ENCODE results near the gene TRIM8.

TRIM8 gene

GRCh38 chr10:102627291-102627735 lies 17.0 kb upstream of the TRIM8 start:
- TF ChIP-seq, protein P1, sequence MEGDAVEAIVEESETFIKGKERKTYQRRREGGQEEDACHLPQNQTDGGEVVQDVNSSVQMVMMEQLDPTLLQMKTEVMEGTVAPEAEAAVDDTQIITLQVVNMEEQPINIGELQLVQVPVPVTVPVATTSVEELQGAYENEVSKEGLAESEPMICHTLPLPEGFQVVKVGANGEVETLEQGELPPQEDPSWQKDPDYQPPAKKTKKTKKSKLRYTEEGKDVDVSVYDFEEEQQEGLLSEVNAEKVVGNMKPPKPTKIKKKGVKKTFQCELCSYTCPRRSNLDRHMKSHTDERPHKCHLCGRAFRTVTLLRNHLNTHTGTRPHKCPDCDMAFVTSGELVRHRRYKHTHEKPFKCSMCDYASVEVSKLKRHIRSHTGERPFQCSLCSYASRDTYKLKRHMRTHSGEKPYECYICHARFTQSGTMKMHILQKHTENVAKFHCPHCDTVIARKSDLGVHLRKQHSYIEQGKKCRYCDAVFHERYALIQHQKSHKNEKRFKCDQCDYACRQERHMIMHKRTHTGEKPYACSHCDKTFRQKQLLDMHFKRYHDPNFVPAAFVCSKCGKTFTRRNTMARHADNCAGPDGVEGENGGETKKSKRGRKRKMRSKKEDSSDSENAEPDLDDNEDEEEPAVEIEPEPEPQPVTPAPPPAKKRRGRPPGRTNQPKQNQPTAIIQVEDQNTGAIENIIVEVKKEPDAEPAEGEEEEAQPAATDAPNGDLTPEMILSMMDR (IDR thresholded peaks at IDR 0.05; ENCODE audit: low read depth, low read length, missing control alignments), result no peak
- H3K4me3 ChIP-seq (ENCODE audit: low read depth, low read length), result no peak overlapping the region
- DNase-seq (ENCODE audit: low read depth), result no peak

DNA sequence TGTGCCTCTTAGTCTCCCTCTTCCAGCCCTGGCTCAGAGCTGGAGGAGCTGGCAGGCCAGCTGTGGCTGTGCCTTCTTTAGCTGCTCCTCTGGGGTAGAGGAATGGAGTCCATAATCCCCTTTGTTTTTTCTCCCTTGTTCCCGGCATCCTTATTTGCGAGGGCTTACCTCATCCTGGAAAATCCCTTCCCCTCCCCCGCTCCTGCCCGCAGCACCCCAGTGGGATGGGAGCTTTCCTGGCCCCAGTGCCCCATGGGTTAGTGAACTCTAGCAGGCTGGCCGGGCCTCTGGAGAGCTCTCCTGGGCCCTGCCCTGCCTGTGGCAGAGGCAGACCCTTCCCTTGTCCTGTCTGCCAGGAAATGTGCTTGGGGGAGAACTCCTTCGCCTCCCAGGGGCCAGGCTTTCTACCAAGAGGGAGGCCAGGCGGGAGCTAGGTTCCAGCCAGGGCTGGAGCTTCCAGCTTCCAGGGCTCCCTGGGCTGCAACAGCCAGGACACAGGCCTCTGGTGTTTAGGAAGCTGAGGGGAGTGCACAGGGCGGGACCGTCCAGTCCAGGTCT lies 16.5 kb upstream of the TRIM8 start:
- TF ChIP-seq, protein P1 (IDR thresholded peaks at IDR 0.05; ENCODE audit: low read depth, low read length, missing control alignments), result no peak
- H3K4me3 ChIP-seq (ENCODE audit: low read depth, low read length), result no peak overlapping the region
- DNase-seq (ENCODE audit: low read depth), result no peak

GRCh38 chr10:102628451-102628911 lies 15.8 kb upstream of the TRIM8 start:
- TF ChIP-seq, protein P1 (IDR thresholded peaks at IDR 0.05; ENCODE audit: low read depth, low read length, missing control alignments), result no peak
- DNase-seq (ENCODE audit: low read depth), result no peak
- H3K4me3 ChIP-seq (ENCODE audit: low read depth, low read length), result no peak overlapping the region

DNA sequence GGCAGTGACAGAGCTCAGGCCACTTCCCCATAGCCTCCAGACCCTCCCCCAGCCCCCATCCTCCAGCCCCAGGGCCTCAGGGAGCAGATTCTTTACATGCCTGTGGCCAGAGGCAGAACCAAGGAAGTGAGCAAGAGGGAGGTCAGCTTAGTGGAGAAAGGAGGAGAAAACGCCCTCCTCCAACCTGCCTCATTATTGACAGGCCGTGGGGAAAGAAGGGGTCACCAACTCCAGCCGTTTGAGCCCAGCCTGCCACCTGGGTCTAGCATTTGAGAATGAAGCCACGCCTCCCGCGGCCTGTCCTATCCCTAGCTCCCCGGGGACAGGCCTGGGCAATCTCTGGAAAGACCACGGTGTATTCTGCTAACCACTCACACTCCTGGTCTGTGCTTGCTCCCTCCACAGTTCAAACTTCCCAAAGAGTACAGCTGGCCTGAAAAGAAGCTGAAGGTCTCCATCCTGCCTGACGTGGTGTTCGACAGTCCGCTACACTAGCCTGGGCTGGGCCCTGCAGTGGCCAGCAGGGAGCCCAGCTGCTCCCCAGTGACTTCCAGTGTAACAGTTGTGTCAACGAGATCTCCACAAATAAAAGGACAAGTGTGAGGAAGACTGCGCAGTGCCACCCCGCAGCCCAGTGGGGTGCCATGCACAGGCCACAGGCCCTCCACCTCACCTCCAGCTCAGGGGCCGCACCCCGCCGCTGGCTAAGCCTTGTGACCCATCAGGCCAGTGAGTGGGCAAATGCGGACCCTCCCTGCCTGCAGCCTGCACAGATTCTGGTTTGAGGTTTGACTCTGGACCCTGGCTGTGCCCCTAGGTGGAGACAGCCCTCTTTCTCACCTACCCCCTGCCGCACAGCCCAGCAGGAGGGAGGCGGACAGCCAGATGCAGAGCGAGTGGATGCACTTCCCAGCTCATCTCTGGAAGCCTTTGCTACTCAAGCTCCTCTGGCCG lies 14.3 kb upstream of the TRIM8 start:
- DNase-seq (ENCODE audit: low read depth), result no peak
- TF ChIP-seq, protein P1 (IDR thresholded peaks at IDR 0.05; ENCODE audit: low read depth, low read length, missing control alignments), result no peak
- H3K4me3 ChIP-seq (ENCODE audit: low read depth, low read length), result no peak overlapping the region

DNA sequence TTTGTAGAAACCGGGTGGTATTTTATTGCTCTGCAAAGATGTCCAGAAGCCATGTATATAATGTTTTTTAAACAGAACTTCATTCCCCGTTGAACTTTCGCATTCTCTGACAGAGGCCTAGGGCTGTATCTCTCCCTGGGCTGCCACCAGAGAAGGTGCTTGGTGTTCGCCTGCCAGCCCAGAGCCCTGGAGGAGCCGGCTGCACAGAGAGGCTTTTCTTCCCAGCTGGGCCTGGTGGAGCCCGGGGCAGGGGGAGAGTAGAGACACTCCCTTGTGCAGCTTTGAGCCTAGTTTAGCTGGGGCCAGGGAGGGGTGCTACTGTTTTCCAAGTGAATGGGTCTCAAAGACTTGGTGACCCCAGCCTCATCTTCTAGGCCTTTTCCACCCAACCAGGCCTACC lies 13.6 kb upstream of the TRIM8 start:
- H3K4me3 ChIP-seq (ENCODE audit: low read depth, low read length), result no peak overlapping the region
- TF ChIP-seq, protein P1 (IDR thresholded peaks at IDR 0.05; ENCODE audit: low read depth, low read length, missing control alignments), result no peak
- no peak for DNase-seq (ENCODE audit: low read depth)

DNA sequence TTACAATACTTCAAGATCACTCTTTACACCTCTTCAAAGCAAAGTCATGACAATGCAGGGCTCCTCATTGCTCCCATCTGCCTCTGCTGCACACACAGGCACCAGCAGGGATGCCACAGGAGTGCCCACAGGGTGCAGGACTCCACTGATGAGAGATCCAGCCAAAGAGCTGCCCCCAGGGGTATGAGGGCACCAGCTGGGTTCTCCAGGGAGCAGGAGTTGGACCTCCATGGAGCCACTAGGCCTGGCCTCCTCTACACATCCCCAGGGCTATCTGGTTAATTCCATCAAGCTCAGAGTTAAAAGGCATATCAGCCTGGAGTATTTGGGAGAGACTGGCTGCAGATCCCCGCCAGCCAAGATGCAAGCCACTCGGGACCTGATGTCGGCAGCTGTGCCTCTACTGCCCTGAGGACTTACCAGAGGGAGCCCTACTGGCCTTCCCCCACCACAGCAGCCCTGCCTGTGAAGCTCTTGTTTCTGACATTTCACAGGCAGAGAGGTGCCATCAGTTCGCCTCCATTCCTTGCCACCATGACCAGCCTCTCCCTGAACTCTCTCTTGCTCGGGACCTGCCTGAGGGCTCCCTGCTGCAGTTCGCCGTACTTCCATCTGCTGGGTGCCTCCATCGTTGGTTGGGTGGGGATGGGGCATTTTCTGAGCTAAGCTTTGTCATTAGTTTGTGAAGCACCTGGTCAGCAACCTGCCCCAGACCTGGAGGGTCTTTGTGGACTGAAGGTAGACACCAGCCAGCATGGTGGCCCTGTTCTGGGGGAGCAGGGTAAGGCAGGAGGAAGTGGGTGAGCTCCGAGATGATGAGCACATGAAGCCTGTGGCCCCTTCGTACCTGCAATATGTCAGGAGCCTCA lies 12.5 kb upstream of the TRIM8 start:
- TF ChIP-seq, protein P1 (IDR thresholded peaks at IDR 0.05; ENCODE audit: low read depth, low read length, missing control alignments), result no peak
- DNase-seq (ENCODE audit: low read depth), result no peak
- no peak overlapping the region for H3K4me3 ChIP-seq (ENCODE audit: low read depth, low read length)

Data from GM12864 (cell line).